HTR-8/SVneo (cell line): ENCODE measurements around the gene OR1M1.
A peak's percentile ranks its signal among the peaks of the same experiment; 100 is the strongest.
"Not testable (repeated sequence)": the region's sequence is repeated elsewhere in the genome, so short reads cannot be mapped to it uniquely, and the experiment has no call there.

Experiments used
- DNase-seq: peaks from one replicate; pipeline ENCODE4 v3.0.0; 2011; ENCODE audit warnings: low spot score, mixed read lengths; ENCODE audit not compliant: insufficient read length
- FAIRE-seq: peaks from 2 replicates; lab custom pipeline; 2011; peaks lifted over from hg19 to GRCh38; lab: Jason Lieb, UNC

OR1M1 gene

GRCh38 chr19:9086761-9087160 lies at the start of gene OR1M1:
Gene OR1M1, plus strand, starts transcription at chr19:9087061. Its CDS starts 6,184 bp downstream, at chr19:9093245.
- FAIRE-seq, result no peak

GRCh38 chr19:9037400-9038062 lies 49.3 kb upstream of the OR1M1 start:
- DNase-seq (no peak), FAIRE-seq (no peak)

More at GRCh38 chr19:9086761-9087160, at the start of gene OR1M1:
- DNase-seq, result no peak

GRCh38 chr19:9039728-9040127 lies 47.1 kb upstream of the OR1M1 start:
- no peak for FAIRE-seq
- no peak for DNase-seq

- DNase-seq (no peak), FAIRE-seq (no peak)
These were observed 46.7 kb upstream of the OR1M1 start for GRCh38 chr19:9040131-9040530.

- DNase-seq (no peak), FAIRE-seq (no peak)
These were observed 45.8 kb upstream of the OR1M1 start for GRCh38 chr19:9041023-9041422.

- DNase-seq (no peak), FAIRE-seq (no peak)
These were observed 43.3 kb upstream of the OR1M1 start for GRCh38 chr19:9043524-9043923.

- FAIRE-seq (no peak), DNase-seq (no peak)
These were observed 42.4 kb upstream of the OR1M1 start for GRCh38 chr19:9044449-9044848.

GRCh38 chr19:9046694-9047093 lies 40.2 kb upstream of the OR1M1 start:
- no peak for DNase-seq
- FAIRE-seq, result no peak

GRCh38 chr19:9052894-9053293 lies 34.0 kb upstream of the OR1M1 start:
- FAIRE-seq (no peak), DNase-seq (no peak)

- DNase-seq, FAIRE-seq: not testable (repeated sequence)
These were observed 33.2 kb upstream of the OR1M1 start for GRCh38 chr19:9053674-9054073.

GRCh38 chr19:9054207-9054606 lies 32.7 kb upstream of the OR1M1 start:
- DNase-seq, result no peak
- FAIRE-seq, result no peak

GRCh38 chr19:9054765-9055164 lies 32.1 kb upstream of the OR1M1 start:
- no peak for DNase-seq

GRCh38 chr19:9056131-9056530 lies 30.7 kb upstream of the OR1M1 start:
- not testable (repeated sequence) for DNase-seq, FAIRE-seq

More at GRCh38 chr19:9054765-9055164, 32.1 kb upstream of the OR1M1 start:
- no peak for FAIRE-seq

GRCh38 chr19:9057505-9058258 lies 29.2 kb upstream of the OR1M1 start:
- FAIRE-seq (no peak), DNase-seq (no peak)

GRCh38 chr19:9058905-9059667 lies 27.8 kb upstream of the OR1M1 start:
- FAIRE-seq (peak; percentile 26), DNase-seq (peak; percentile 46)

- no peak for FAIRE-seq
These were observed 26.1 kb upstream of the OR1M1 start for GRCh38 chr19:9060564-9061340.

GRCh38 chr19:9061879-9062278 lies 25.0 kb upstream of the OR1M1 start:
- DNase-seq (no peak), FAIRE-seq (no peak)

More at GRCh38 chr19:9060564-9061340, 26.1 kb upstream of the OR1M1 start:
- DNase-seq, result no peak

- DNase-seq (no peak), FAIRE-seq (no peak)
These were observed 21.3 kb upstream of the OR1M1 start for GRCh38 chr19:9065457-9066014.

GRCh38 chr19:9070066-9070465 lies 16.8 kb upstream of the OR1M1 start:
- DNase-seq, result no peak
- FAIRE-seq, result no peak

GRCh38 chr19:9071720-9072119 lies 15.1 kb upstream of the OR1M1 start:
- FAIRE-seq, result not testable (repeated sequence)

More at GRCh38 chr19:9071720-9072119, 15.1 kb upstream of the OR1M1 start:
- DNase-seq, result not testable (repeated sequence)
